Measurements from ENCODE around the gene HOXB3. TPM values are rescaled to one million over a fixed set of nuclear protein-coding genes. Genes with fewer than 3 reads are reported as not detected.

The HOXB3 gene
- polyA plus RNA-seq, 1 of the 3 experiments (the other 2 are of a cell fraction): 0.46 TPM

DNA sequence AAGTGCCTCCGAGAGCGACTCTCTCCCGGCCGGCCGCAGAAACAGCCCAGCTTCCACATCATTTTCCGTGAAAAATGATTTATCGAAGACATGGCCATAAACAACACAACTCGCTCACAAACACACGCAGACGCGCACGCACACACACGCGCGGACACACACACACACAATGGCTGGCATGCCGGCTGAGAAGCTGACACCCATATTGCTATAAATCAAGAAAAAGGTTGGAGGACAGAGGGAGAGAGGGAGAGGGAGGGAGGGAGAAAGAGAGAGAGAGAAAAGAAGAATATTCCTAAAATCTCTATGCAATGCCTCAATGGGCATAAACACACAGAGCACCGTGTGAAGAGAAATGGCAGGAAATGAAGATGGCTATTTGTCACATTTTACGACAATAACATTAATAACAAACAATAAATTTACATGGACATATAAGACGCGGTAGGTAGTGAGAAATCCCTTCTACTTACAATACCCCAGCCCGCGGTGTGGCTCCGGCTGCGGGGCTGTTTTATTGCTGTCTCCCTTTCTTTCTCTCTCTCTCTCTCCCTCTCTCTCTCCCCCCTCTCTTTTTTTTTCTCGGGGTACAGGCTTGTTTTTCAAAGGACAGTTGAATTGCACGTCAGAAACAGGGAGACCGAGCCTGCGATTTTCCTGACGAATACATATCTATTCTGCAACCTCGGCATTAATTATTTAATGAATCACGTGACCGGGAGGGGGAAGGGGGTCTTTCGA lies 21.4 kb downstream of the HOXB3 start:
- Histone ChIP-seq H2AFZ (ENCODE audit: low read depth) (no peak overlapping the region), H3K27ac (ENCODE audit: low read depth in 2 of 2, low read length in 1 of 2) (no peak overlapping the region), H3K4me3 (ENCODE audit: low read depth in 2 of 2, low read length in 1 of 2) (no peak overlapping the region), H3K27me3 (ENCODE audit: insufficient read depth) (peaks cover 97% of the 10 kb centered on the region), H3K9me3 (no peaks in the 10 kb centered on the region), H3K9ac (no peak overlapping the region), H3K36me3 (replicated peaks in 1 of 2; ENCODE audit: control insufficient read depth in 1 of 2, insufficient read depth in 2 of 2, low read length in 1 of 2) (no peaks in the 10 kb centered on the region), H3K4me2 (no peak overlapping the region), H3K79me2 (ENCODE audit: insufficient read depth) (no peaks in the 10 kb centered on the region), H3K4me1 (ENCODE audit: control insufficient read depth in 1 of 2, insufficient read depth in 2 of 2, low read depth in 1 of 2, low read length in 1 of 2) (no peaks in the 10 kb centered on the region), H4K20me1 (ENCODE audit: insufficient read depth) (0 out of 2 replicates have a peak, but pooled peaks cover 6% of the 10 kb centered on the region), H3F3A (replicated peaks; ENCODE audit: insufficient read depth) (no peaks in the 10 kb centered on the region), H3K9me2 (no peaks in the 10 kb centered on the region)
- no peak for TF ChIP-seq SIN3A (IDR thresholded peaks at IDR 0.05; ENCODE audit: borderline replicate concordance, low read depth, low read length)
- no peak for TF ChIP-seq NRF1 (IDR thresholded peaks at IDR 0.05; ENCODE audit: low read depth, low read length)
- no peak for TF ChIP-seq GATA2 (CRISPR knock-in tag; IDR thresholded peaks at IDR 0.05)
- no peak for TF ChIP-seq TCF12 (IDR thresholded peaks at IDR 0.05)
- no peak for TF ChIP-seq CHD2 (IDR thresholded peaks at IDR 0.05; ENCODE audit: low read length, partially characterized antibody)
- TF ChIP-seq RAD21 (IDR thresholded peaks at IDR 0.05; ENCODE audit: low read length): no peak
- no peak for TF ChIP-seq RFX5 (IDR thresholded peaks at IDR 0.05; ENCODE audit: low read length)
- no peak for TF ChIP-seq MEF2A (IDR thresholded peaks at IDR 0.05; ENCODE audit: borderline replicate concordance, low read depth)
- no peak for TF ChIP-seq EP300 (IDR thresholded peaks at IDR 0.05; ENCODE audit: borderline replicate concordance in 1 of 2, low read depth in 1 of 2, low read length in 1 of 2)
- TF ChIP-seq, protein P1, sequence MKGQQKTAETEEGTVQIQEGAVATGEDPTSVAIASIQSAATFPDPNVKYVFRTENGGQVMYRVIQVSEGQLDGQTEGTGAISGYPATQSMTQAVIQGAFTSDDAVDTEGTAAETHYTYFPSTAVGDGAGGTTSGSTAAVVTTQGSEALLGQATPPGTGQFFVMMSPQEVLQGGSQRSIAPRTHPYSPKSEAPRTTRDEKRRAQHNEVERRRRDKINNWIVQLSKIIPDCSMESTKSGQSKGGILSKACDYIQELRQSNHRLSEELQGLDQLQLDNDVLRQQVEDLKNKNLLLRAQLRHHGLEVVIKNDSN (IDR thresholded peaks at IDR 0.05; ENCODE audit: borderline replicate concordance, low read depth): no peak; the same call in 1 of the 2 replicates
- no peak for TF ChIP-seq NFIC (IDR thresholded peaks at IDR 0.05; ENCODE audit: borderline replicate concordance)
- no peak for TF ChIP-seq EZH2phosphoT487 (IDR thresholded peaks at IDR 0.05; ENCODE audit: borderline replicate concordance, low read depth)
- TF ChIP-seq, protein P2, sequence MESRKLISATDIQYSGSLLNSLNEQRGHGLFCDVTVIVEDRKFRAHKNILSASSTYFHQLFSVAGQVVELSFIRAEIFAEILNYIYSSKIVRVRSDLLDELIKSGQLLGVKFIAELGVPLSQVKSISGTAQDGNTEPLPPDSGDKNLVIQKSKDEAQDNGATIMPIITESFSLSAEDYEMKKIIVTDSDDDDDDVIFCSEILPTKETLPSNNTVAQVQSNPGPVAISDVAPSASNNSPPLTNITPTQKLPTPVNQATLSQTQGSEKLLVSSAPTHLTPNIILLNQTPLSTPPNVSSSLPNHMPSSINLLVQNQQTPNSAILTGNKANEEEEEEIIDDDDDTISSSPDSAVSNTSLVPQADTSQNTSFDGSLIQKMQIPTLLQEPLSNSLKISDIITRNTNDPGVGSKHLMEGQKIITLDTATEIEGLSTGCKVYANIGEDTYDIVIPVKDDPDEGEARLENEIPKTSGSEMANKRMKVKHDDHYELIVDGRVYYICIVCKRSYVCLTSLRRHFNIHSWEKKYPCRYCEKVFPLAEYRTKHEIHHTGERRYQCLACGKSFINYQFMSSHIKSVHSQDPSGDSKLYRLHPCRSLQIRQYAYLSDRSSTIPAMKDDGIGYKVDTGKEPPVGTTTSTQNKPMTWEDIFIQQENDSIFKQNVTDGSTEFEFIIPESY (IDR thresholded peaks at IDR 0.05; ENCODE audit: borderline replicate concordance, low read depth): no peak
- WGBS (ENCODE audit: low lambda C conversion rate): 22% methylated on average over 33 of the region's 33 CpGs
- POLR2A ChIA-PET: no interaction called here
- no peak for DNase-seq
- CTCF ChIA-PET: interaction anchor here (1.1 to 1.5 kb wide), 5 partner anchors 12 to 218 kb away, joined by 3 to 4 read pairs (median 3); no protein-coding TSS in a partner anchor
